Stimulated activated CD8-positive, alpha-beta memory T cell treated with anti-CD3 and anti-CD28 coated beads, Interleukin-7, amount 100 ng/mL, for 1 hour (primary cell): ENCODE results near the gene SLC36A3.
"Not testable (repeated sequence)": the region's sequence is repeated elsewhere in the genome, so short reads cannot be mapped to it uniquely, and the experiment has no call there.

Experiments used
- DNase-seq, 2 donors: peaks; one replicate each; pipeline ENCODE4 v3.0.0-alpha.2; 2020; ENCODE audit warnings: low read depth in 2 of 2

SLC36A3 gene

GRCh38 chr5:151259931-151260330 is 43.6 kb downstream of the SLC36A3 start:
- no peak for DNase-seq

GRCh38 chr5:151258816-151259215 is 44.8 kb downstream of the SLC36A3 start:
- no peak for DNase-seq

- no peak for DNase-seq
Measured at GRCh38 chr5:151258201-151258611, 45.4 kb downstream of the SLC36A3 start.

- no peak for DNase-seq
Measured at GRCh38 chr5:151257731-151258181, 45.8 kb downstream of the SLC36A3 start.

- DNase-seq = no peak
Measured at GRCh38 chr5:151255621-151256286, 47.8 kb downstream of the SLC36A3 start.

GRCh38 chr5:151254990-151255389 is 48.6 kb downstream of the SLC36A3 start:
- not testable (repeated sequence) for DNase-seq

GRCh38 chr5:151254556-151254955 is 49.0 kb downstream of the SLC36A3 start:
- DNase-seq = no peak

GRCh38 chr5:151253605-151253950 is 50.0 kb downstream of the SLC36A3 start:
- DNase-seq = no peak

GRCh38 chr5:151252762-151253604 is 50.6 kb downstream of the SLC36A3 start, which contains the start of gene GM2A:
Gene GM2A (plus strand): TSS chr5:151253185. CDS start chr5:151253217, 32 bp downstream.
- peak; percentile 90 to 94 for DNase-seq

- no peak for DNase-seq
Measured at GRCh38 chr5:151251621-151252020, 51.9 kb downstream of the SLC36A3 start.

GRCh38 chr5:151251001-151251551 is 52.5 kb downstream of the SLC36A3 start:
- DNase-seq = no peak

GRCh38 chr5:151250346-151251000 is 53.1 kb downstream of the SLC36A3 start:
- no peak for DNase-seq

- no peak for DNase-seq
Measured at GRCh38 chr5:151249281-151249680, 54.3 kb downstream of the SLC36A3 start.

GRCh38 chr5:151248651-151249050 is 54.9 kb downstream of the SLC36A3 start:
- no peak for DNase-seq

GRCh38 chr5:151245680-151246219 is 57.8 kb downstream of the SLC36A3 start:
- DNase-seq = no peak

GRCh38 chr5:151244206-151244605 is 59.4 kb downstream of the SLC36A3 start:
- DNase-seq = no peak

- DNase-seq = no peak
Measured at GRCh38 chr5:151243564-151243963, 60.0 kb downstream of the SLC36A3 start.

- no peak for DNase-seq
Measured at GRCh38 chr5:151243127-151243526, 60.4 kb downstream of the SLC36A3 start.

- DNase-seq = no peak
Measured at GRCh38 chr5:151240924-151241635, 62.5 kb downstream of the SLC36A3 start.

- not testable (repeated sequence) for DNase-seq
Measured at GRCh38 chr5:151240268-151240835, 63.2 kb downstream of the SLC36A3 start.
